ENCODE measurements around the gene SEBOX.

The SEBOX gene, protein sequence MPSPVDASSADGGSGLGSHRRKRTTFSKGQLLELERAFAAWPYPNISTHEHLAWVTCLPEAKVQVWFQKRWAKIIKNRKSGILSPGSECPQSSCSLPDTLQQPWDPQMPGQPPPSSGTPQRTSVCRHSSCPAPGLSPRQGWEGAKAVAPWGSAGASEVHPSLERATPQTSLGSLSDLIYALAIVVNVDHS

DNA sequence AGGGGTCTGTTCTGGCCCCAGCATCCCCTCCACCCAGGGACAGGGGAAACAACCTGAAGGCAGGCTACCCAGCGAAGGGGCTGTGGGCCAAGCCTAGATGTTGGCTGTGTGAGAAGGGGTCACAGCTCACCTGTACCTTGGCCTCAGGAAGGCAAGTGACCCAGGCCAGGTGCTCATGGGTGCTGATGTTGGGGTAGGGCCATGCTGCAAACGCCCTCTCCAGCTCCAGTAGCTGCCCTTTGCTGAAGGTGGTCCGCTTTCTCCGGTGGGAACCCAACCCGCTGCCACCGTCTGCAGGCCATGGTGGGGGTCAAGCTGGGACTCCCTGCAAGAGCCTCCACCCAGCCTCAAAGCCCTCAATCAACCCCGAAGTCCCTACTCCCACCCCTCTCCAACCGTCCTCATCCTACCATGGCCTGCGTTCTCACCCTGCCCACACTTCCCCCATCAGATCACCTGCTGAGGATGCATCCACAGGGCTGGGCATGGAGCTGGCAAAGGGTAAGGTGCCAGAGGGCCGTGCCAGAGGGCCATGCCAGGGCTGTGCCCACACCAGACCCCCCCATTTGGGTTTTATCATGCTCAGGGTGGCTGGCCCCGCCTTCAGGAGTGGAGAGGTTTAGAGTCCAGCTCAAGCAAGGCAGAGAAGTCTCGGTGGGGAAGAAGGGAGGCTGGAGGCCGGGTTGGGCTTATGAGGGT lies at the start of gene SEBOX:
TSS of gene SEBOX (minus strand) at position 535 of the 699 bp plus-strand sequence. CDS start at position 487, 48 bp downstream.
- DNase-seq, result no peak

DNA sequence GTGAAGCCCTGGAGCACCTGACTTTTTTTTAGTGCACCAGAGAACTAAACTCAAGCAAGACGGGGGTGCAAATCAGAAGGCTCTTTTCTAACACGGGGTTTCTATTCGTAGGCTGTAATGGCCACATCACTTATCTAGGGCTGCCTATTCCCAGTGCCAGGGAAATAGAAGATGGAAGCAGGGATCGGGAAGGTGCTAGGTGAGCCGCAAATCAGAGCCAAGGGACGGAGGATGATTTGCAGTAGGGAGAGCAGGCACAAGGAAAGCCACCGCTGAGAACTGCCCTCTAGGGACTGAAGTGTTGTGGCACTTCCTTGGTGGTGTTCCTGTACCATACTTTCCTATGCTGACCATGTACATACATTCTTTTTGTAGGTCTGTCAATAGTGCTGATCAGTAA lies 48.8 kb upstream of the SEBOX start:
- no peak for DNase-seq

DNA sequence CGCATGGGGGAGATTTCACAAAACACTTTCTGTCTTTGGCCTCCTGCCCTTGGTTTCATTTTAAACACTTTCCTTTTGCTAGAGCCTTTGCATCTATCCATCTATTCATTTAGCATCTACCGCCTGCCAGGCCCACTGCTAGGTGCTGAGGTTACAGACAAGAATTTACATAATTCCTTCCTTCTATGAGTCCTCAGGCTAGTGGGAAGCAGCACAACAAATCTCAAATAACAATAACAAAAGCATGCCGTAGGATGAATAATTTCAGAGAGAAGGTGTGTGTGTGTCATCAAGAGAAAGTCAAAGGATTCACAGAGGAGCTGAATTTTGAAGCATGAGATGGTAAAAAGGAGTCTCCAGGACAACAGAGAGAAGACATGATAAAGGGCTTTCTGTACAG lies 47.1 kb upstream of the SEBOX start:
- no peak for DNase-seq

DNA sequence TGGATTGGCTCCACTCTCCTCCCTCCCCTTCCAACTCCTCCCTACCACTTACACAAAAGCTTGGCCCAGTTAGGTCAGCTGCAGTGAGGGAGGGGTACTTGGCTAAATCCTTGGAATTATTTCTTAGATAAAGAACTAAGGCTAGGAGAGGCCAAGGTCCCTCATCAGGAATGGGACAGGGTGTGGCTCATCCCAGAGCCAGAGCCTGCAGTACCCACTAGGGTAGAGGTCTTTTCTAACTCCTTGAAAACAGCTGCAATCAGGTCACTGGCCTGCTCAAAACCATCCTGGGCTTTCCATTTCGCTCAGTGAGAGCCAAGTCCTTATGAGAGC lies 42.9 kb upstream of the SEBOX start:
- DNase-seq, result no peak

DNA sequence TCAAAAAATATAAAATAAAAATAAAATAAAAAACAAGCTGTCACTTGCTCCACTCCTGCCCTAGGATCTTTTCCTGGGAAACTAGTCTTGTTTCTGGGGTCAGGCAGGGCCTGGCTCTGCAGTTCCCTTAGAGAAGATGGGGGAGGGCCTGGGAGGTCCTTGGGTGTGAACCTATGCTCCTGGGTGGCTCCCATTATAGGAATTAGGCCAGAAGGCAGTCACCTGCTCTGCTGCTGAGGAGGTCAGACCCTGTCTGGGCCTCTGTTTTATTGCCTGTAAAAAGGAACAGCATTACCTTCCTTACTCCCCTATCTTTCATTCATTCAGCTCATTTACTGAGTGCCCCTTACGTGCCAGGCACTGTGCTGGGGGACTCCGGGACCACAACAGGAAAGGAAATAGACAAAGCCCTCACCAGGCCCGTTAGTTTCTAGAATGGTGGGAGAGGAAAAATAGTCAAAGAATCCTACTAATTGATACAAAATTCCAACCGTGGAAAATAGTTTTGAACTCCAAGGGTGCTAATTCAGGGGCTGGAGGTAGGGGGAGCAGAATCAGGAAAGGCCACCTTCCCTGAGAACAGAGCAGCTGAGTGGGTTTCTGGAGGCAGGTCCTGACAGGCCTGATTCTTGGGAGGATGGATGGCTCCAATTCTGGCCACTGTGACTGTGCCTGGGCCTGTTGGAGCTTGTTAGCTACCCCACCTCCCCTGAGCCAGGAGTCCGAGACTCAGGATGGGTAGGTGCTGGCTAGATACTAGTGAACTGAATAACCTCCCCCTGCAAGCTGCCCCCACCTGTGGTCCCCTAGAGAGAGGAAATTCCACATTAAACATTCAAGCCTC lies 42.4 kb upstream of the SEBOX start:
- DNase-seq, result no peak

DNA sequence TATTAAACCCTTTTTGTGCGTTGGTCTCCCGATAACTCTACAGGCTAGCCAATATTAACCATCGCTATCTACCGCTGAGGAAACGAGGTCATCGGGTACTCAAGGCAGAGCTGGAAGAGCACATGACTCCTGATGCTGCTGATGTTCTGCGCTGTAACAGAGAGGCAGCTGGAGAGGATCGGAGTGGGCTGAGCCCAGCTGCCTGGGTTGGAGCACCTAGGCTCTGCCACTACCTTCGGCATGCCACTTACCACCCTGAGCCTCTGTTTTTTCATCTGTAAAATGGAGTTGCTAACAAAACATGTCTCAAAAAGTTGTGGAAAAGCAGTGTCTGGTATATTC lies 41.4 kb upstream of the SEBOX start:
- no peak for DNase-seq

DNA sequence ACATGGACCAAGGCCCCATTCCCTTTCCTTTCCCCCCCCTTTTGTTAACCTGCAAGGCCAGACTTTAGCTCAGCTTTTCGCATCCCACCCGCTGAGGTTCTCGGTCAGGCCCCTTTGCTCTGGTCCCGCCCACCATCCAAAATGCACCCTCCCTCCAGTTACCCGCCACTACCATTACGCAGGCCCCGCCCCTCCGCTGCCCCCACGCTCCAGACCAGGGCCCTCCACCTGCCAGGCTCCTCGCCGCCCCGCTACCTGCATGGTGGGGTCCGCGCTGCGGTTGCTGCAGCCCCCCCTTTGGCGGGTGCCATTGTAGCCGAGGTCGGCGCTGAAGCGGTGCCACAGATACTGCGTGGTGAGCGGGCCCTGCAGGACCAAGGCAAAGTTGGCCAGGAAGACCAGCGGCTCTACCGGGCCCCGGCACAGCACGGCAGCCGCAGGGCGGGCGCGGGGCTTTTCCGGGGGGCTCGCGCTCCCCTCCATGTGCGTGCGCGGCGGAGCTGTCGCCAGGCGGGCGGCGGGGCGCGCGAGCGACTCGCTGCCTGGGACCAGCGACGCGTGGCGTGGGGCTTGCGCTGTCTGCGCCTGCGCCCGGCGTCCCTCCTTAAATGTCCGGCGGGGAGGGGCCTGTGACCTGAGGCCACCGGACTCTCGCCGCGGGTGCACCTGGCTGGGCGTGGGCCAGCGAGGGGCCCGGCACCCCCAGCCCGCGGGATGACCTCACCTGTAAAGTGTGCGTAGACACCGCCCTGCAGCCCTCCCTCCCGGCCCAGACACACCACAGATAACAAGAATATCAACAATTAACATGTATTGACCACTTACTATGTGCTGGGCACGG lies 40.9 kb upstream of the SEBOX start, which contains the start of gene SLC46A1:
TSS of gene SLC46A1 (minus strand) at position 581 of the 841 bp plus-strand sequence. CDS start at position 483, 98 bp downstream.
- peak in 1 of 4 experiments; percentile 34 for DNase-seq

DNA sequence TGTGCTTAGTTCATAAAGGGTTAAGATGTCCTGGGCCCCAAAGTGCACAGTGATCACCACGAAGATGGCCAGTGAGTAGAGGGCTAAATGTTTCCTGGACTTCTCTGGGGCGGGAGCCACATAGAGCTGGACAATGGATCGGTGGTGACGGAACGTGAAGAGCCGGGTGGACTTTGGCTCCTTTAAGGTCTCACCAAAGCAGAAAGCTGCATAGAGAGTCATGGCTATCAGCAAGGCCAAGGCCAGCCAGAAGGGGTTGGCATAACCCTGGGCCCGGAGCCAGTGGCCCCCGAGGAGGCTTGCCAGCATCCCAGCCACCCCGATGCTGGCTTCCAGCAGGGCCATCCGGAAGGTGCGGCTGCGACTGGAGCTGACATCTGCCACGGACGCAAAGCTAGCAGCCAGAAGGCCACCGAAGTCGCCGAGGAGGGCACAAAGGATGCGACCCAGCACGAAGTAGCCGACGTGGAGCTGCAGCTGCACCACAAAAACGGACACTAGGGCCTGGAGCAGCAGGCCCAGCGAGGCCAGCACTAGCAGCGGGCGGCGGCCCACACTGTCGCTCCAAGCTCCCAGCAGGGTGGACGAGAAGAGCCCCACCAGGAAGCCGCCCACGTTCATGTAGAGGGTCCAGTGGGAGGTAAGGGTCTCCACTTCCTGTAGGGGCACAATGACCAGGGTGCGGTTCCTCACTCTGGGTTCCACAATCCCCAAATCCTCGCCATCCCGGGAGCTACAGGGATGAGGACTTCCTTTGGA lies 40.0 kb upstream of the SEBOX start:
- no peak for DNase-seq

DNA sequence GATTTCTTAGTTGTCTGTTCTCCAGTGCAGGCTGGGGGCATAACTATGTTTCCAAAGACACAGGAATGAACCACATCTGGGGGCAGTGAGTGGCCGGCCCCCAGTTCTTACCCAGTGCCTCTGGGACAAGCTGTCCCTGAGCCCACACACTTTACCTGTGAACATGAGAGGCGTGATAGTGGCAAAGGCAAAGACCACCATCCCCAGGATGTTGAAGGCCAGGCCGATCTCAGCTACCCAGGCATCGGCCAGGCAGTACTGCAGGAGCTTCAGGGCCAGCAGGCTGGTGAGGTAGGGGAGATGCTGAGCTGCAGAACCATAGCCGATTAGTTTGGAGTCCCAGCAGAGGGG lies 39.4 kb upstream of the SEBOX start:
- DNase-seq, result no peak

DNA sequence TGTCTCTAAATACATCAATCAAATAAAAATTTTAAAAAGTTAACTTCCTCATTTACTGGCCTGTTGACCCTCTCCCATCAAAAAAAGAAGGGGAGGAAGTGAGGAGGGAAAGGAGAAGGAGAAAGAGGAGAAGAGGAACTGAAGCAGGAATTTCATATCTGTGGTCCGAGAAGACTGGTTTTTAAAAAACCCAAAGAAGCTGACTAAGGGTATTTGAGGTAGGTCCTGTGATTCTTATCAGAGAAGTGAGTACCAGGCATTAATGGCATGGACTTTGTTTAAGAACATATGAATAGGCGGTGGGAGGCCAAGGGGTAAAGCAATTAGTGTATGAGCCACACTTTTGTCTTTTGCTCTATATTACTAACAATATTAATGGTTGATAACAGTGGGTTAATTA lies 39.0 kb upstream of the SEBOX start:
- no peak for DNase-seq

DNA sequence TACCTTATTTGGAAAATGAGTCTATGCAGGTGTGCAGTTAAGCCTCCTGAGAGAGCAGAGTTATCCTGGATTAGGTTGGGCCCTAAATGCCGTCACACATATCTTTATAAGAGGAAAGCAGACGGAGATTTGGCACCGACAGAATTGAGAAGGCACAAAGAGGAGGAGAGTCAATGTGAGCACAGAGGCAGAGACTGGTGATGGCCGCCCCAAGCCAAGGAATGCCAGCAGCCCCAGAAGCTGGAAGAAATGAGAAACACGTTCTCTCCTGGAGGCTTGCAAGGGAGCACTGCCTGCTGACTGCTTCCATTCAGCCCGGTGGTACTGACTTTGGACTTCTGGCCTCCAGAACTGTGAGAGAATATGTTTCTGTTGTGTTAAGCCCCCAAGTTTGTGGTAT lies 37.8 kb upstream of the SEBOX start:
- DNase-seq, result no peak

DNA sequence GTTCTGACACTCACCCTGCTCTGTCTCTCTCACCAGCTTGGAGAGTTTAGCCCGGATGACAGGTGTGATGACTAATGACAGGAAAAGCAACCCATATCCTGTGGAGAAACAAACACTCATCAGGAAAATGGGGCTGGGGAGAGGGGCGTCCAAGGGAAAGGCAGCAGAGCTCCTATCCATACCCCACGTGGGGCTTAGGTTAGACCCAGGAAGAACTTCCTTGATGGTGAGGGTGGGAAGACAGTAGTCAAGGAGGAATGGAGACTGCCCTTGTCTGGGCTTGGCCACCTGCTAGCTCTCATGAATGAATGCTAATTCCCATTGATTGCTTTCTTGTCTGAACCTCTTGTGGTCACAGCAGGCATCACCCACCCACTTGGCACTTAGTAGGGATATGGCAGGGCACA lies 37.2 kb upstream of the SEBOX start:
- DNase-seq, result no peak

DNA sequence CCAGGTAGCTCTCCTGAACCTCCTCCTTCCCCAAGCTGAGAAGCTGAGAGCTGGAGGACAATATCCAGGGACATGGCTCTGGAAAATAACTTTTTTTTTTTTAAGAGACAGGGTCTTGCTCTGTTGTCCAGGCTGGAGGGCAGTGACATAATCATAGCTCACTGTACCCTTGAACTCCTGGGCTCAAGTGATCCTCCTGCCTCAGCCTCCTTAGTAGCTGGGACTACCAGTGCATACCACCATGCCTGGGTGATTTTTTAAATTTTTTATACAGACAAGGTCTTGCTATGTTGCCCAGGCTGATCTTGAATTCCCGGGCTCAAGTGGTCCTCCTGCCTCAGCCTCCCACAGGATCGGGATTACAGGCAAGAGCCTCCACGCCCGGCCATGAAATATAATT lies 34.8 kb upstream of the SEBOX start:
- no peak for DNase-seq

DNA sequence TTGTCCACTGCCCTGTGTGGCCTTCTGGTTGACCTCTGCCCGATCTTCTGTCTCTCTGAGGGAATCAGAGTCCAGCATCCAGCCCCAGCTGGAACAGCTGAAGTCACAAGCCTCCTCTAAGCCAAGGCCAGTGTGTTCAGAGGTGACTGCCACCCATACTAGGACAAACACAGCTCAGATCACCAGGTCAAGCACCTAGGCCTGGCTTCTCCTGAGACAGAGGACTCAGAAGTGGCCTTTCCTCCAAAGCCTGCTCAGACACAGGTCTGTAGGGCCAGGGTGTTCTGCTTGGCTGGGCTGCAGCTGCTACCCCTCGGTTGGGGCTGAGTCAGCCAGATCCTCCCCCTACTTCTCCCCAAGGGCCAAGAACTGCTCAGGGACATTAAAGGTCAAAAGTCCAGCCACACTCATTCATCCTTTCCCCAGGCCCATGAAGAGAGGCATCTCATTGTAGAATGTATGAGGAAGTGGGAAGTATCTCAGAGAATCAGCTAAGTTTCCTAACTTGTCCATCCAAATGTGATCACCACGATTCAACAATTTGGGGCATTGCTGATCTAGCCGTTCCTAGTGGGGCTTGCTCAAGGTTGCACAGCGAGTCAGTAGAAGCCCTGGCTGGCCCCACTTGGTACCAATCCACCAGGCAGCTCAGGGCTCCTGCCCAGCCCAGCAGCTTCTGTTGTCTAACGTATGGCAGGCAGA lies 33.4 kb upstream of the SEBOX start:
- no peak for DNase-seq

DNA sequence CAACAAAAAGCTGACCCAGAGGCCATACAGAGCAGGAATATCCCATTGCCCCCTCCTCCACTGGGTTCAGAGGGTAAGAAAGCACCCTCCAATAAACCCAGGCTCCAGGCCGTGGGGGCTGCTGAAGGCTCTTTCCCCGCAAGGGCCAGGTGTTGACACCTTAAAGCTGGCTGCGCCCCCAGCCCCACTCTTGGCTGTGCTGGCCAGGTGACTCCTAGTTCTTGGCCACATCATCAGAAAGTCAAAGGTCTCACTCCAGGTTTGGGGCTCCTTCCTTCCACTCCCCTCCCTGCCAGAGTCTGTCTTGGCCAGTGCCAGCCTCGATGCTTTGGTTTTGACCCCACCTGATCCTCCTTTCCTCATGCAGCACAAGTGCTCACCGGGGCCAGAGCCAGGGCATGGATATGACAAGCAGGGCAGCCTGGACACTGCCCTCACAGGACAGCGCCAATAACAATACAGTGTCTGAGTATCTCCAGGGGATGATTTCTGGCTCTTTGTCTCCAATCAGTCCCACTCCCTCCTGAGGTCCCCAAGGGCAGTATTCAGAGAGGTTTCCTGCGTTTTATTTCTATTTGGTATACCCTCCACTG lies 32.8 kb upstream of the SEBOX start:
- no peak for DNase-seq

DNA sequence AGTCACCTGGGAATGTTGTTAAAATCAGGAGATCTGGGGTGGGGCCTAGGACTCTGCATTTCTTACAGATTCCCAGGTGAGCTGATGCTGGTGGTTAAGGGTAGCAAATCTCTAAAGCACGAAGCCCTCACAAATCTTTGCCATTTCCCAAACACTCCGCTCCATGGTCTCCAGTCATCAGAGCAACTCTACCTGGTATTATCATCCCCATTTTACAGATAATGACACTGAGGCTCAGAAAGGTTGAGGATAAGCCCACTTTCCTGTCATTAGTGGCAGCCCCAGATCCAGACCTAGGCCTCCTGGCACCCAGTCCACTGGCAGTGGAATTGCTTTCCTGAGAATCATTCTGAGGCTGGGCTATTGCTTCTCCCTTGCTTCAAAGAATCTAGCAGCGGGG lies 32.3 kb upstream of the SEBOX start:
- no peak for DNase-seq

DNA sequence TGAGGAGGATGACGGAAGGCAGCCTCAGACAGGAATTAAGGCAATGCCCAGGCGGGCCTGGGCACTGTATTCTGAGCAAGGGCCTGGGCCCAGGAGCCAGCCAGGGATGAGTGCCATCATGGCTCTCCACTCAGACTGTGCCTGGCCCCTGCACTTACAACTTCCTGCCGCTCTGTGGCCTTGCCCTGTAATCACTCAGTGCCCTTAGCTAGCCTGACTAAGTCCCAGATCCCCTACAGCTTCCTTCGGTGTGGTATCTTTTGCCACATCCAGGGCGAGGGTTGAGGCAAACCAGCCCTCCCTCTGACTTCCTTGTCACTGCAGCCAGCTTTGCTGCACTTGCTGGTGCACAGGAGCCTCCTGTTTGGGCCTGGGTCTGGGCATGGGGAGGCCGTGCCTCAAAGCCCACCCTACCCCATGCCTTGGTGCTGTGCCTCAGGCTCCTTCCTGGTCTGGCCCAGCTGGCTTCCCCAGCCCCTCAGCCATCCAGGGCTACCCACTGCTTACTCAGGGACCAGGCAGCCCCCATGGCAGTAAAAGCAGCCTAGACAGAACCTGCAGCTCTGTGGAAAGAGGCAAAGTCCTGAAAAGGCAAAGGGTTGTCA lies 31.7 kb upstream of the SEBOX start:
- DNase-seq, result no peak

DNA sequence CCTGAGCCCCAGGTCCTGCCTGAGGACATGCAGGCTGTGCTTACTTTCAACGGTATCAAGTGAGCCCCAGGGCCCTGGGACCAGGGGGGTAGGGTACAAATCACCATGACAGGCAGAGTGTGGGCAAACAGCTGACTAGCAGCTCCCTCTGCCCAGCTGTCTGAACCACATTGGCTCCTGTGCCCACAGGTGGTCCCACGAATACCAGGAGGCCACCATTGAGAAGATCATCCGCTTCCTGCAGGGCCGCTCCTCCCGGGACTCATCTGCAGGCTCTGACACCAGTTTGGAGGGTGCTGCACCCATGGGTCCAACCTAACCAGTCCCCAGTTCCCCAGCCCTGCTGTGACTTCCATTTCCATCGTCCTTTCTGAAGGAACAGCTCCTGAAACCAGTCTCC lies 31.0 kb upstream of the SEBOX start:
- DNase-seq, result no peak

DNA sequence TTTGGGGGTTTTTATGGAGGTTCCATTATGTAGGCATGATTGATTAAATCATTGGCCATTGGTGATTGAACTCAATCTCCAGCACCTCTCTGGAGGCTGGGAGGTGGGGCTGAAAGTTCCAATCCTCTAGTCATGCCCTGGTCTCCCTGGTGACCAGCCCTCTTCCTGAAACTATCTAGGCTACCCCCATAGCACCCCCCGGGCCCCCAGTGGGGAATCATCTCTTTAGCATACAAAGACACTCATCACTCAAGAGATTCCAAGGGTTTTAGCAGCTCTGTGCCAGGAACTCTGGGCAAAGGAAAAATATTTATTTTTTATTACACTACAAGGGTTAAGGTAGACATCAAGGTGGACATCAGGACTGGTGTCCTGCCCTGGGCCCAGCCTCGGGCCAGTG lies 30.4 kb upstream of the SEBOX start:
- no peak for DNase-seq

DNA sequence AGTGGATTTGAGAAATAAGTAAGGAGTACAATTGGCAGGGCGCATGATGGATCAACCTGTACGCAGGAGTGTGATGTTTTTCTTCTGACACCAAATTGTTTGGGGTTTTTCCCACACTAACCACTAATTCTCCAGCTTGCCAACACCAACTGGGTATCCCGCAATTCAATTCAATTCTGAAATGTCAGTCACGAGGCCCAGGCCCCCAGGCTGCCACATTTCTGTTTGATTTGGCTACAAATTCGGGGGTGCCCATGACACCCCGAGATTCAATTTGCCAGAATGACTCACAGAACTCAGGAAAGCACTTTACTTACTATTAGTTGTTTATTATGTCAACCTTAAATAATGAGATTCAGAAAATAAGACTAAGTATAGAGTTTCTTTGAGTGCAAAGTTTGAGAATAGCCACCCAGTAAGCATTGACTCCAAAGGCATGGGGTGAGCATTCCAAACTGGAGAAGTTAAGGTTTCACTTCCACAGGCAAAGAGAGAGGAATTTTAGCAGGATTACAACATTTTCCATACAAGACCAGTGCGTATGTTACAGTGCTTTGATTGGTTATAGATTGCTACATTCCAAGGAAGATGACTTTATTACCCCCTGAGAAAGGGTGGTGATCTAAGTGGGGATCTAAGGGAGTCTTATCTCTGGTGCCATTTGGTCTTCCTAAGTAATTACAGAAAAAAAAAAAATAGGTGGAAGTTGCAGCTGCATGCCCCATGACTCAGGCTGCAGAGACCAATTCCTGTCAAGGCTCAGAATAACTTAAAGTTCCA lies 29.5 kb upstream of the SEBOX start:
- DNase-seq, result no peak
